HCT116 (cell line): ENCODE results near the gene SMIM10L2A. TPM values are rescaled to one million over a fixed set of nuclear protein-coding genes. Genes with fewer than 3 reads are reported as not detected.
"Not testable (repeated sequence)": the region's sequence is repeated elsewhere in the genome, so short reads cannot be mapped to it uniquely, and the experiment has no call there.

ENCODE experiments used
- ATAC-seq: fragments of 200-7000 bp; cut with Tn5 transposase; 2 replicates; pipeline ENCODE4 v1.9.1; 2020; ENCODE audit warnings: mild to moderate bottlenecking, moderate library complexity
- BruUV-seq: library from RNA; stranded (reverse); fragments of 400-500 nt; replicated peaks from 2 replicates; lab custom pipeline; 2021; lab: Mats Ljungman, UMichigan
- CTCF ChIA-PET: fragments of 300-600 bp; sonication (Branson Sonifier 250); formaldehyde crosslinking; loops from one replicate; lab custom pipeline; 2021; ENCODE audit warnings: antibody characterized with exemption; lab: Charles Lee
- POLR2A ChIA-PET: fragments of 300-600, 350-600 bp; sonication (Branson Sonifier 250); formaldehyde crosslinking; loops from one replicate; lab custom pipeline; 2021; ENCODE audit warnings: antibody characterized with exemption; lab: Charles Lee
- RAD21 ChIA-PET, 2 experiments: fragments of 300-600 bp; sonication (Branson Sonifier 250); formaldehyde crosslinking; loops; one replicate each; lab custom pipeline; 2023; ENCODE audit warnings: low total read pairs in 2 of 2; ENCODE audit not compliant: uncharacterized antibody in 2 of 2, unreplicated experiment in 2 of 2, low non-redundant PET in 1 of 2; lab: Charles Lee
- DNase-seq: peaks from one replicate; pipeline ENCODE4 v3.0.0-alpha.2; 2010; ENCODE audit warnings: low read depth, low spot score
- H2AFZ ChIP-seq: fragments of 200-600 bp; shearing (Covaris generic), sonication (generic); 2 replicates; pipeline ENCODE4 v1.6.1; 2017; ENCODE audit warnings: low read depth, mixed run types, mixed read lengths, antibody characterized with exemption, low read length; ENCODE audit not compliant: poor library complexity, severe bottlenecking
- H3K27ac ChIP-seq: 2 replicates; pipeline ENCODE4 v1.5.1; 2012; ENCODE audit warnings: low read depth, low read length
- H3K27me3 ChIP-seq: fragments of 200-600 bp; sonication (generic); 2 replicates; pipeline ENCODE4 v1.6.1; 2016; ENCODE audit warnings: mixed run types, low read length, mixed read lengths; ENCODE audit not compliant: insufficient read depth
- H3K36me3 ChIP-seq, 2 experiments: fragments of 200-500 bp in 1 of 2; fragments of 200-600 bp in 1 of 2; sonication (Bioruptor generic) in 1 of 2; sonication (generic) in 1 of 2; 2 replicates each; pipeline versions ENCODE4 v1.5.1 to v1.6.1; 2014 to 2016; ENCODE audit warnings: low read length in 2 of 2, inconsistent platforms in 1 of 2, mixed read lengths in 1 of 2, mixed run types in 1 of 2; ENCODE audit not compliant: insufficient read depth in 2 of 2, control insufficient read depth in 1 of 2
- H3K4me1 ChIP-seq, 2 experiments: fragments of 200-600 bp in 1 of 2; sonication (generic) in 1 of 2; 2 replicates each; pipeline versions ENCODE4 v1.5.1 to v1.6.1; 2012 to 2017; ENCODE audit warnings: low read length in 2 of 2, inconsistent platforms in 1 of 2, mild to moderate bottlenecking in 1 of 2, mixed read lengths in 1 of 2, mixed run types in 1 of 2, moderate library complexity in 1 of 2; ENCODE audit not compliant: insufficient read depth in 2 of 2, control insufficient read depth in 1 of 2
- H3K4me2 ChIP-seq: fragments of 200-600 bp; sonication (generic); 2 replicates; pipeline ENCODE4 v1.6.1; 2017; ENCODE audit warnings: mixed run types, low read length, mixed read lengths
- H3K4me3 ChIP-seq, 2 experiments: fragments of 200-600 bp in 1 of 2; sonication (generic) in 1 of 2; replicated peaks in 1 of 2; 2 replicates each; pipeline ENCODE4 v1.5.1; 2011 to 2016; ENCODE audit warnings: low read length in 2 of 2, control low read depth in 1 of 2, low read depth in 1 of 2, mild to moderate bottlenecking in 1 of 2, mixed read lengths in 1 of 2, mixed run types in 1 of 2
- H3K79me2 ChIP-seq: fragments of 200-600 bp; sonication (generic); 2 replicates; pipeline ENCODE4 v1.6.1; 2017; ENCODE audit warnings: mild to moderate bottlenecking, mixed run types, low read length, moderate library complexity, mixed read lengths; ENCODE audit not compliant: insufficient read depth
- H3K9ac ChIP-seq: fragments of 200-600 bp; sonication (generic); 2 replicates; pipeline ENCODE4 v1.6.1; 2016; ENCODE audit warnings: low read length, mixed read lengths
- H3K9me2 ChIP-seq: fragments of 200-600 bp; sonication (generic), shearing (Covaris generic); 2 replicates; pipeline ENCODE4 v1.6.1; 2017; ENCODE audit warnings: mixed run types, mild to moderate bottlenecking, moderate library complexity; ENCODE audit not compliant: insufficient read depth
- H3K9me3 ChIP-seq, 2 experiments: fragments of 200-500 bp in 1 of 2; fragments of 200-600 bp in 1 of 2; sonication (Bioruptor generic) in 1 of 2; sonication (generic) in 1 of 2; 2 replicates each; pipeline ENCODE4 v1.6.1; 2014 to 2017; ENCODE audit warnings: low read length in 2 of 2, mixed read lengths in 2 of 2, inconsistent platforms in 1 of 2, low read depth in 1 of 2, mild to moderate bottlenecking in 1 of 2, mixed run types in 1 of 2, moderate library complexity in 1 of 2; ENCODE audit not compliant: control insufficient read depth in 1 of 2, insufficient read depth in 1 of 2
- H4K20me1 ChIP-seq: fragments of 200-600 bp; sonication (generic), shearing (Covaris generic); 2 replicates; pipeline ENCODE4 v1.6.1; 2017; ENCODE audit warnings: mixed run types, mild to moderate bottlenecking, moderate library complexity; ENCODE audit not compliant: insufficient read depth
- CBX3 ChIP-seq: IDR thresholded peaks from 2 replicates; pipeline ENCODE4 v1.6.1; 2012; ENCODE audit warnings: low read depth
- CEBPB ChIP-seq: IDR thresholded peaks from 2 replicates; pipeline ENCODE4 v1.6.1; 2012; ENCODE audit warnings: low read depth
- EGR1 ChIP-seq: IDR thresholded peaks from 2 replicates; pipeline ENCODE4 v1.6.1; 2012; ENCODE audit warnings: low read depth
- ELF1 ChIP-seq: IDR thresholded peaks from 2 replicates; pipeline ENCODE4 v1.6.1; 2012; ENCODE audit warnings: low read depth, borderline replicate concordance
- EZH2phosphoT487 ChIP-seq: fragments of 200-600 bp; IDR thresholded peaks from 2 replicates; pipeline ENCODE4 v1.6.1; 2018; ENCODE audit warnings: antibody characterized with exemption, borderline replicate concordance
- POLR2A ChIP-seq: IDR thresholded peaks from 2 replicates; pipeline ENCODE4 v1.7.0; 2011; ENCODE audit warnings: borderline replicate concordance; ENCODE audit not compliant: insufficient read depth, insufficient read length; ENCODE audit errors: extremely low read depth
- POLR2AphosphoS5 ChIP-seq: IDR thresholded peaks from 2 replicates; pipeline ENCODE4 v1.6.1; 2011; ENCODE audit warnings: mild to moderate bottlenecking, low read depth, low read length, moderate library complexity
- RAD21 ChIP-seq: IDR thresholded peaks from 2 replicates; pipeline ENCODE4 v1.6.1; 2012; ENCODE audit warnings: low read depth, mild to moderate bottlenecking
- SIN3A ChIP-seq: IDR thresholded peaks from 2 replicates; pipeline ENCODE4 v1.6.1; 2012; ENCODE audit warnings: low read depth
- SP1 ChIP-seq: IDR thresholded peaks from 2 replicates; pipeline ENCODE4 v1.6.1; 2012; ENCODE audit warnings: low read depth
- SRF ChIP-seq: IDR thresholded peaks from 2 replicates; pipeline ENCODE4 v1.6.1; 2012; ENCODE audit warnings: low read depth
- YY1 ChIP-seq: IDR thresholded peaks from 2 replicates; pipeline ENCODE4 v1.6.1; 2011; ENCODE audit warnings: low read length, low read depth, moderate library complexity, mild to moderate bottlenecking; ENCODE audit not compliant: insufficient replicate concordance; ENCODE audit errors: extremely low read depth
- ZFX ChIP-seq: fragments of 450-650 bp; IDR thresholded peaks from 2 replicates; pipeline ENCODE4 v1.6.1; 2017
- ZNF274 ChIP-seq: fragments of 200-500 bp; sonication (Bioruptor generic); IDR thresholded peaks from 2 replicates; pipeline ENCODE4 v1.6.1; 2014; ENCODE audit warnings: mild to moderate bottlenecking, low read depth, low read length, inconsistent platforms
- intact Hi-C: fragments of 100-400 bp; cut with micrococcal nuclease; formaldehyde crosslinking; loops from 2 replicates; pipeline ENCODE4 v1.10.0; 2022
- total RNA-seq: library from RNA; stranded (reverse); gene quantifications from one replicate; pipeline ENCODE4 v1.2.1, GENCODE V29; 2021; ENCODE audit not compliant: unreplicated experiment
- TF ChIP-seq, protein P1 (sequence below): IDR thresholded peaks from 2 replicates; pipeline ENCODE4 v1.6.1; 2012
- TF ChIP-seq, protein P2 (sequence below): IDR thresholded peaks from 2 replicates; pipeline ENCODE4 v1.6.1; 2012
- TF ChIP-seq, protein P3 (sequence below): IDR thresholded peaks from 2 replicates; pipeline ENCODE4 v1.6.1; 2011; ENCODE audit warnings: mild to moderate bottlenecking, low read length, moderate library complexity; ENCODE audit not compliant: insufficient replicate concordance; ENCODE audit errors: extremely low read depth

Gene SMIM10L2A
- total RNA-seq, 1 experiment from 2014 or later, result 1.5 TPM

DNA sequence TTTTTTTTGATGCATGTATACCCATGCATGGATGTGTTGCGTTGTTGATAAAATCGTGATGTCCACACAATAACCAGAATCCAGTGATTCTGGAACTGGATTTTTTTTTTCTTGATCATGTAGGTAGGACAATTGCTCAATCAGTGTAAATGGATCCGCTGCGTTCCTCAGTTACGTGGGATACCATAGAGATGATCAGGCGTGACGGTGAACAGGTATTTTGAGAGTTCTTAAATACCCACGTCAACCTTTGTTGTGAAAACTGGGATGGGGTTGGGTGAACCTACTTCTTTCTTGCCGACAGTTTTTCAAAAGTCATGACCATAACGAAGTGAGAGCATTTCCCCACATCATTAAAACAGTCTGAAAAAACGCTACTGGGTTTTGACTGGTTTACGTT lies 913 bp upstream of the SMIM10L2A start (continued):
- TF ChIP-seq, protein P1, sequence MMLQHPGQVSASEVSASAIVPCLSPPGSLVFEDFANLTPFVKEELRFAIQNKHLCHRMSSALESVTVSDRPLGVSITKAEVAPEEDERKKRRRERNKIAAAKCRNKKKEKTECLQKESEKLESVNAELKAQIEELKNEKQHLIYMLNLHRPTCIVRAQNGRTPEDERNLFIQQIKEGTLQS, result no peak
- TF ChIP-seq ZNF274 (no peak), ELF1 (no peak), EZH2phosphoT487 (no peak), RAD21 (no peak), SP1 (no peak), CEBPB (no peak), SRF (no peak), YY1 (no peak)

DNA sequence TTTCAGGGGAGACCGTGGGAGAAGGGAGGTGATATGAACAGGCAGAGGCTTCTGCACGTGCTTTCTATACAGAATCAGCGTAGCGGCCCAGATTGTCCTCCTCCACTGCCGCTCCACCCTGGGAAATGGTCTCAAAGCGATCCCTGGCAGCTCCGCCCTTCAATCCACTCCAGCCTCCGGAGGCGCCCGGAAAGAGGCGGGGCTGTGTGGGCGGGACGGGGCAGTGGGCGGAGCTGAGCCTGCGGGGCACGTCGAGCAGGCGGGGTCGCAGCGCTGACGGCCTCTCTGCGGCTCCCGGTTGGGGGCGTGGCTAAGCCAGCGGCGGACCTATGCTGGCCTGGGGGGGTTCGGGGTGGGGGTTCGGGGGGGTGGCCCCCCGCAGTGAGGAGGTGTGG lies 210 bp upstream of the SMIM10L2A start:
- RAD21 ChIA-PET, result no interaction called here
- intact Hi-C loops, result no loop called here
- no peaks in the 10 kb centered on the region for H3K27me3 ChIP-seq
- no peak for TF ChIP-seq RAD21
- peak; percentile 59 for TF ChIP-seq SP1
- no peak for TF ChIP-seq SIN3A
- no peak for TF ChIP-seq ZFX
- TF ChIP-seq EGR1, result peak; percentile 85
- TF ChIP-seq CBX3, result no peak
- TF ChIP-seq, protein P2, sequence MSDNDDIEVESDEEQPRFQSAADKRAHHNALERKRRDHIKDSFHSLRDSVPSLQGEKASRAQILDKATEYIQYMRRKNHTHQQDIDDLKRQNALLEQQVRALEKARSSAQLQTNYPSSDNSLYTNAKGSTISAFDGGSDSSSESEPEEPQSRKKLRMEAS, result peak; percentile 42; the same call in 1 of the 2 replicates
- TF ChIP-seq, protein P3, sequence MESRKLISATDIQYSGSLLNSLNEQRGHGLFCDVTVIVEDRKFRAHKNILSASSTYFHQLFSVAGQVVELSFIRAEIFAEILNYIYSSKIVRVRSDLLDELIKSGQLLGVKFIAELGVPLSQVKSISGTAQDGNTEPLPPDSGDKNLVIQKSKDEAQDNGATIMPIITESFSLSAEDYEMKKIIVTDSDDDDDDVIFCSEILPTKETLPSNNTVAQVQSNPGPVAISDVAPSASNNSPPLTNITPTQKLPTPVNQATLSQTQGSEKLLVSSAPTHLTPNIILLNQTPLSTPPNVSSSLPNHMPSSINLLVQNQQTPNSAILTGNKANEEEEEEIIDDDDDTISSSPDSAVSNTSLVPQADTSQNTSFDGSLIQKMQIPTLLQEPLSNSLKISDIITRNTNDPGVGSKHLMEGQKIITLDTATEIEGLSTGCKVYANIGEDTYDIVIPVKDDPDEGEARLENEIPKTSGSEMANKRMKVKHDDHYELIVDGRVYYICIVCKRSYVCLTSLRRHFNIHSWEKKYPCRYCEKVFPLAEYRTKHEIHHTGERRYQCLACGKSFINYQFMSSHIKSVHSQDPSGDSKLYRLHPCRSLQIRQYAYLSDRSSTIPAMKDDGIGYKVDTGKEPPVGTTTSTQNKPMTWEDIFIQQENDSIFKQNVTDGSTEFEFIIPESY, result no peak
- TF ChIP-seq YY1, result peak; percentile 20
- no peak for TF ChIP-seq SRF
- peak; percentile 61 for TF ChIP-seq POLR2AphosphoS5
- TF ChIP-seq, protein P1, result no peak
- peak; percentile 45 for TF ChIP-seq POLR2A
- H3K27ac ChIP-seq, result no peak overlapping the region
- no peak overlapping the region; the same call in 1 of the 2 replicates for H3K9ac ChIP-seq
- no TSS peak for BruUV-seq
- H2AFZ ChIP-seq, result no peak overlapping the region
- H4K20me1 ChIP-seq, result no peaks in the 10 kb centered on the region
- peaks cover 4 to 9% of the 10 kb centered on the region in 2 experiments; a peak in 3 of 4 replicates for H3K4me1 ChIP-seq
- no peaks in the 10 kb centered on the region for H3K36me3 ChIP-seq
- H3K79me2 ChIP-seq, result no peaks in the 10 kb centered on the region
- ATAC-seq, result peak; percentile 90
- peak overlapping the region; percentile 20 to 40; a peak in 3 of 4 replicates for H3K4me3 ChIP-seq
- H3K9me3 ChIP-seq, result no peaks in the 10 kb centered on the region
- H3K4me2 ChIP-seq, result peak overlapping the region; percentile 68
- peak; percentile 62 for DNase-seq
- POLR2A ChIA-PET, result interaction anchor here (0.7 to 0.9 kb wide), 3 partner anchors 13 to 32 kb away, joined by 3 to 4 read pairs (median 3); no protein-coding TSS in a partner anchor
- CTCF ChIA-PET, result interaction anchor here (1.4 kb wide), 1 partner anchor 17 kb away, joined by 4 read pairs; no protein-coding TSS in a partner anchor
- no peaks in the 10 kb centered on the region for H3K9me2 ChIP-seq

DNA sequence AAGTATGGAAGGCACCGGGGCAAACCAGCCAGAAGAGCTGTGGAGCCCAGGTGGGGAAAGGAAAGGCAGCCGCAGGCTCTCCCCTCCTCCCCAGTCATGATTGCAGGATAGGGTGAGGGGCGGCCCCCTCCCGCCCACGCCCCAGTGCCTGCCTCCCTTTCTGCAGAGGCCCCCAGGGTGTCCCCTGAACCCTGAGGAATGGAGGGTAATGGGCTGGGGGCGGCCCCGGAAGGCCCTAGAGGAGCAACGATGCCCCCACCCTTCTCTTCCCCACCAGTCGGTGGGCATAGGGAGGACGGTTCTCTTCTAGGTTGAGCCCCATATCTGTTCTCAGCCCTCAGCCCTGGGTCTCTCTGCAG lies 1.0 kb downstream of the SMIM10L2A start:
- H2AFZ ChIP-seq, H3K9me2 ChIP-seq, H3K27me3 ChIP-seq, H3K9me3 ChIP-seq, BruUV-seq, H3K9ac ChIP-seq, H3K4me3 ChIP-seq, CTCF ChIA-PET, H3K79me2 ChIP-seq, DNase-seq, intact Hi-C loops, H3K27ac ChIP-seq, H3K36me3 ChIP-seq, POLR2A ChIA-PET, H3K4me2 ChIP-seq, H4K20me1 ChIP-seq, ATAC-seq, RAD21 ChIA-PET, H3K4me1 ChIP-seq: not testable (repeated sequence)
